MM.1S (cell line): Measurements from ENCODE around the gene OCRL.

ENCODE experiments used
- CTCF ChIP-seq: fragments of 300-600 bp; sonication (generic); IDR thresholded peaks from 2 replicates; pipeline ENCODE4 v1.5.1; 2016; ENCODE audit warnings: antibody characterized with exemption, low read length, mixed read lengths
- EZH2 ChIP-seq: fragments of 300-600 bp; sonication (generic); optimal IDR thresholded peaks from 2 replicates; pipeline ENCODE3; 2017; ENCODE audit warnings: low read depth, mild to moderate bottlenecking, antibody characterized with exemption, low read length, mixed read lengths
- EZH2phosphoT487 ChIP-seq: fragments of 300-600 bp; sonication (generic); IDR thresholded peaks from 2 replicates; pipeline ENCODE4 v1.6.1; 2018; ENCODE audit warnings: antibody characterized with exemption, low read length

GRCh38 chrX:129608496-129608895 lies 68.4 kb downstream of the OCRL start:
- no peak for TF ChIP-seq CTCF
- no peak for TF ChIP-seq EZH2
- TF ChIP-seq EZH2phosphoT487: no peak
